Stimulated activated CD8-positive, alpha-beta memory T cell treated with anti-CD3 and anti-CD28 coated beads, Interleukin-12 subunit alpha, Interleukin-12 subunit beta, amount 100 ng/mL, for 24 hours (primary cell): Measurements from ENCODE around the gene CARMIL3.
"Not testable (repeated sequence)": the region's sequence is repeated elsewhere in the genome, so short reads cannot be mapped to it uniquely, and the experiment has no call there.

ENCODE experiments used
- DNase-seq: peaks from one replicate; pipeline ENCODE4 v3.0.0-alpha.2; 2020; ENCODE audit errors: extremely low read depth

Gene CARMIL3

DNA sequence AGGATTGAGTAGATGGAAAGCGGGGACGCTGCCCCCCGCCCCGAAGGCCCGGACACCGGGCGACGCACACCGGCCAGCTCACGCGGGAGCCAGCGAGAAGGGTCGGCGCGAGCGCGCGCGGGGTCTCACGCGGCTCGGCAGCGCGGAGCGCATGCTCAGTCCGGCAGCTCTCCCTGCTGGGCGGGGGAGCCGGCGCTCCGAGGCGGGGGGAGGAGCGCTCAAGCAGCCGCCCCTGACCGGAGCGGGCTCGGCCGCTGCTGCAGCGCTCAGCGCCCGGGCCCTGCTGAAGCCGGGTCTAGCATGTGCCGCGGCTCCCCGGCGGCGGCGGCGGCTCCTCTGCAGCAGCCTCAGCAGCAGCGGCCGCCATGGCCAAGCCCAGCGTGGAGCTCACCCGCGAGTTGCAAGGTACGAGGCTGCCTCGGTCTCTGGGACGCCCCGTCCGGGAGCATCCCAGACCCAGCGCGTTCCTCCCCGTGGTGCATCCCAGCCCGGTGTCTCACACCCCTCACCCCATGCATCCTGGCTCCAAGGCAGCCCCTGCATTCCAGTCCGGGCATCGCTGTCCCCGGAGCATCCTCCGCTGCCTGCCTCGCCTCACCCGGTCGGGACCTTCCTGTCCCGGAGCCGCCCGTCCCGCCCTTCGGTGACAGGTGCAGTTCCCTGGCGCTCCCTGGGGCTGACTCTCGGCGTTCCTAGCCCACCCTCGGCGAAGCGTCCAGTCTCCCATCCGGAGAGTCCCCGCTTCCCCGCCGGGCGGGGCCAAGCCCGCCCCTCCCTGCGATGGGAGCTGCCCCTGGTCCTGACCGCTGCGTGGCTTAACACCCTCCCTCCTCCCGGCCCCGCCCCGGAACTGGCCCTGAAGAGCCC is at the start of gene CARMIL3:
CARMIL3 (plus strand) TSS at position 221 of the 867 bp plus-strand sequence; CDS start at position 366, 145 bp downstream.
- DNase-seq = no peak

DNA sequence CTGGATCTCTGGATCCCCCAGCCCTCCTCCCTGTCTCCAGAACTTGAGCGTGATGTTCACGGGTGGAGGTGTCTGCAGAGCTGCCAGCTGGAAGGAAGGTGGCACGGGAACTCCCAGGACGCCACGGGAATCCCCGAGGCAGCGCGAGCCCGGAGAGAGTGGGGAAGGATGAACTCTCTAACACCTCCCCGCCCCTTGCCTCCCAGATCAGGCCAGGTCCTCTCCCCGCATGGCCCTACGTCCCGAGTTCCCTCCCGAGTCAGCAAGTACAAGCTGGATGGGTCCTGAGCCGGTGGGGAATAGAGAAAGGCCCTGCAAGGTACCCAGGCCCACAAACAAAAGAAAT is 45.4 kb upstream of the CARMIL3 start:
- not testable (repeated sequence) for DNase-seq

DNA sequence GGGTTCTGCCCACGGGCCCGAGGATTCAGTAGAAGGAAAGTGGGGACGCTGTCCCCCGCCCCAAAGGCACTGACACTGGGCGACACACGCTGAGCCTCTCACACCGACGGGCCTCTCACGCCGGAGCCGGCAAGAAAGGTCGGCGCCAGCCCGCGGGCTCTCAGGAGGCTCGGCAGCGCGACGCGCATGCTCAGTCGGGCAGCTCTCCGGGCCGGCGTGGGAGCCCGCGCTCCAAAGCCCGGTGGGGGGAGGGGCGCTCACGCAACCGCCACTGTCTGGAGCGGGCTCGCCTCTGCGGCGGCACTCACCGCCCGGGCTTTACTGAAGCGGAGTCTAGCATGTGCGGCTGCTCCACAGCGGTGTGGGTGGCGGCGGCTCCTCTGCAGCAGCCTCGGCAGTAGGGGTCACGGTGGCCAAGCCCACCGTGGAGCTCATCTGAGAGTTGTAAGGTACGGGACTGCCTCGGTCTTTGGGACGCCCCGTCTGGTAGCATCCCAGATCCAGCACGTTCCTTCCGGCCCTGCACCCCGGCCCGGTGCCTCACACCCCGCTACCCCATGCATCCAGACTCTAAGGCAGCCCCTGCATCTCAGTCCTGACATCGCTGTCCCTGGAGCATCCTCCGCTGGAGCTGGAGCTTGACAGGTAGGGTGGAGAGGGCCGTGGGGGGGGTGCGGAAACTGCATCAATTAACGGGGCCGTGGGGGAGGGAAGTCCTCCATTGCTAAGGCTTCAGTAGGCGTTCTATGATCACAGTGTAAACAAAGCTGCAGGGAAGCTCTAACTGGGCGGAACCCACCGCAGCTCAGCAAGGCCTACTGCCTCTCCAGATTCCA is 44.8 kb upstream of the CARMIL3 start:
- DNase-seq = peak; percentile 42

- DNase-seq = no peak
Measured at GRCh38 chr14:24011051-24011450, 40.8 kb upstream of the CARMIL3 start.

- not testable (repeated sequence) for DNase-seq
Measured at GRCh38 chr14:24012726-24013273, 39.0 kb upstream of the CARMIL3 start.

DNA sequence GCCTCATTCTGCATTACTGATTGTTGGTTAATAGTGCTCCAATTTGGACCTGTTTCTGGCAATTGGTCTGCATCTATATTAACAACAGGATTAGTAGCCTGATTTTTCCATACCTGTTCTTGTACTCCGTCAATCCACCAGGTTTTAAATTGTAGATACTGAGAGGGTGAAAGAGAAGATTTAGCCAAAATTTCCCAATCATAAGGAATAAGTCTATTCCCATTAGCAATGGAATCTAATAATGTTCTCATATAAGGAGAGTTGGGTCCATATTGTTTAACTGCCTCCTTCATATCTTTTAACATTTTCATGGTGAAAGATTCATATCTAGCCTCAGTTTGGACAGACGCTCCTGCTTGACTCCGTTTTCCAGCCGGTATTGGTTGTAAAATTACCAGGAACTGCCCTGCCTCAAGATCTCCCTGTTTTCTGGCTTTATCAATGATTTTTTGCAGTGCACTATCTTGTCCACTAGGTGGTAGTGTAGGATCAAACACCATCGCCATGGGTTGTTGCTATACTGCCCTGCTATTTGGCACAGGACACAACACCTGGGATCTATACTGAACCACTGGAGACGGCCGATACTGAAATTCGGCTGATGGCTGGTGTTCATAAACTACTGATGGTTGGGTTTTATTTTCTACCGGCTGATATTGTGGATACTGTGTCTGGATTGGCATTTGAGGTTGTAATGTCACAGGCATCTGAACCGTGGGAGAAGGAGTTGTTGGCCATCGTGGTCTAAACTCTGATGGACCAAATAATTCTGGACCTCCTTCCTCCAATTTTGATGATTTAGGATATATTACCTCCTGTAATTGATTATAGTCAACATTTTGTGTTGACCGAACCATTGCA is 37.9 kb upstream of the CARMIL3 start:
- no peak for DNase-seq

- DNase-seq = not testable (repeated sequence)
Measured at GRCh38 chr14:24015745-24016144, 36.1 kb upstream of the CARMIL3 start.

DNA sequence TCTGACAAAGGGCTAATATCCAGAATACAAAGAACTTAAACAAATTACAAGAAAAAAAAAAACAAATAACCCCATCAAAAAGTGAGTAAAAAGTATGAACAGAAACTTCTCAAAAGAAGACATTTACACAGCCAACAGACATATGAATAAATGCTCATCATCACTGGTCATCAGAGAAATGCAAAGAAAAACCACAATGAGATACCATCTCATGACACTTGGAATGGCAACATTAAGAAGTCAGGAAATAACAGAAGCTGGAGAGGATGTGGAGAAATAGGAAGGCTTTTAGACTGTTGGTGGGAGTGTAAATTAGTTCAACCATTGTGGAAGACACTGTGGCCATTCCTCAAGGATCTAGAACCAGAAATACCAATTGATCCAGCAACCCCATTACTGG is 32.8 kb upstream of the CARMIL3 start:
- DNase-seq = not testable (repeated sequence)

- not testable (repeated sequence) for DNase-seq
Measured at GRCh38 chr14:24019944-24020343, 31.9 kb upstream of the CARMIL3 start.

DNA sequence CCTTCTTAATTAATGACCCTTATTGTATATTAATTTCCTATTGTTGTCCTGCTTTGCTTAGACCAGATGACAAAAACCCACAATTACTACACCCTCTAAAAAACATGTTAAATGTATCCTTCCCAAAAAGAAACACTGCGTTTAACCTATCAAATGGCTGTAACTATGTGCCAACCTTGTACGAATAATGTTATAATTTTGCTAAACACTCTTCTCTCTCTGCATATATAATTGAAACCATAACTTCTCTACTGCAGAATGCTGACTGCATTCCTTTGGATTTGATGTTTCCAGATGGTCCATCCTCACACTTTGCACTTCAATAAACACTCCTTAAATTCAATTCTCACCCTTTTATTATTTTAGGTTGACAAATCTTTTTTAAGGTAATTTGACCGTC is 31.3 kb upstream of the CARMIL3 start:
- DNase-seq = not testable (repeated sequence)

DNA sequence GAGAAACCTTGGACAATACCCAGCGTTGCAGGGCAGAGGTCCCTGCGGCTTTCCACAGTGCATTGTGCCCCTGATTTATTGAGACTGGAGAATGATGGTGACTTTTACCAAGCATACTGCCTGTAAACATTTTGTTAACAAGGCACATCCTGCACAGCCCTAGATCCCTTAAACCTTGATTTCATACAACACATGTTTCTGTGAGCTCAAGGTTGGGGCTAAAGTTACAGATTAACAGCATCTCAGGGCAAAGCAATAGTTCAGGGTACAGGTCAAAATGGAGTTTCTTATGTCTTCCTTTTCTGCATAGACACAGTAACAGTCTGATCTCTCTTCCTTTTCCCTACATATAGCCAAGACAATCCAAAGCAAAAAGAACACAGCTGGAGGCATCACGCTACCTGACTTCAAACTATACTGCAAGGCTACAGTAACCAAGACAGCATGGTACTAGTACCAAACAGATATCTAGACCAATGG is 26.8 kb upstream of the CARMIL3 start:
- DNase-seq = not testable (repeated sequence)

DNA sequence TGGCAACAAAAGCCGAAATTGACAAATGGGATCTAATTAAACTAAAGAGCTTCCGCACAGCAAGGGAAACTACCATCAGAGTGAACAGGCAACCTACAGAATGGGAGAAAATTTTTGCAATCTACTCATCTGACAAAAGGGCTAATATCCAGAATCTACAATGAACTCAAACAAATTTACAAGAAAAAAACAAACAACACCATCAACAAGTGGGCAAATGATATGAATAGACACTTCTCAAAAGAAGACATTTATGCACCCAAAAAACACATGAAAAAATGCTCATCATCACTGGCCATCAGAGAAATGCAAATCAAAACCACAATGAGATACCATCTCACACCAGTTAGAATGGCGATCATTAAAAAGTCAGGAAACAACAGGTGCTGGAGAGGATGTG is 22.1 kb upstream of the CARMIL3 start:
- not testable (repeated sequence) for DNase-seq

GRCh38 chr14:24031331-24031730 is 20.5 kb upstream of the CARMIL3 start:
- not testable (repeated sequence) for DNase-seq

GRCh38 chr14:24032727-24033418 is 18.9 kb upstream of the CARMIL3 start:
- no peak for DNase-seq

GRCh38 chr14:24035769-24036168 is 16.0 kb upstream of the CARMIL3 start:
- DNase-seq = not testable (repeated sequence)

GRCh38 chr14:24036169-24036962 is 15.4 kb upstream of the CARMIL3 start:
- no peak for DNase-seq

DNA sequence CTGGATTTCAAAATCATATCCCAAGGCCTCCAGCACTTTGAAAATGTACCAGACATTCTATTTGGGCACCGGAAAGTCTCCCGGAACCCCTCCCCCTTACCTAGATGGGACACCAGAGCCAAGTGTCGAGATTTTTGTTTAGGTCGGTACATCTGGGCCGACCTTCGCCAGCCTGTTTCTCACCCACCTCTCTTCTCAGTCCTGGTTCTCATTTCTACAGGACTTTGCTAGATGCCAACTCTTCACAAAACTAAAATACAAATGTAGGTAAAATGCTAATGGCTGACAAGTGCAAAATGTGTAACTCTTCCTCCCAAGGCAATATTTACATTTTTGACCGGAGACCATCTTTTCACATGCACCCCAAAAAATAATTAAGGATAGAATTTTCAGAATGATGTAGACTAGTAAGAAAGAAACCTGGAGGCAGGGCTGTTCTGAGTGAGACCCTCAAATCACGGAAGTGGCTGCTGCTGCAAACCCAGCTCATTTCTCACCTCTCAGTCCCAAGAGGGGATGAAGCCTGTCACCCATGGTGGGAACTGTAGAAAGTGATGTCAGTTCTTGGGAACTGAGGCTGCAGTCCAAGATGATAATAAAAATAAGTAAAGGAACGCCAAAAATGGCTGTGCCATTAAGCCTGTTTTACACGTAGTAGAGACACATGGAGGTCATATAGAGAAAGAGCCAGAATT is 14.7 kb upstream of the CARMIL3 start:
- not testable (repeated sequence) for DNase-seq

DNA sequence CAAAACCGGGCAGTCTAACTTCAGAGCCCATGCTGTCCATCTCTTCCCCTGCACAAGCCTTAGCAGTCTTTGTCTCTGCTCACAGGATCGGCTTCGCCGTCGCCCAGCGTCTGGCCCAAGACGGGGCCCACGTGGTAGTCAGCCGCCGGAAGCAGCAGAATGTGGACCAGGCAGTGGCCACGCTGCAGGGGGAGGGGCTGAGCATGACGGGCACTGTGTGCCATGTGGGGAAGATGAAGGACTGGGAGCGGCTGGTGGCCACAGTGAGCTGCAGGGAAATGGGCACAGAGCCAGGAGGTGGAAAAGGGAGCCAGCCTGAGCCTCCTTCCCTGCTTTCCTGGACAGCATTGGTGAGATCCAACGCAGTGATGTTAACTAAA is 14.2 kb upstream of the CARMIL3 start:
- no peak for DNase-seq

DNA sequence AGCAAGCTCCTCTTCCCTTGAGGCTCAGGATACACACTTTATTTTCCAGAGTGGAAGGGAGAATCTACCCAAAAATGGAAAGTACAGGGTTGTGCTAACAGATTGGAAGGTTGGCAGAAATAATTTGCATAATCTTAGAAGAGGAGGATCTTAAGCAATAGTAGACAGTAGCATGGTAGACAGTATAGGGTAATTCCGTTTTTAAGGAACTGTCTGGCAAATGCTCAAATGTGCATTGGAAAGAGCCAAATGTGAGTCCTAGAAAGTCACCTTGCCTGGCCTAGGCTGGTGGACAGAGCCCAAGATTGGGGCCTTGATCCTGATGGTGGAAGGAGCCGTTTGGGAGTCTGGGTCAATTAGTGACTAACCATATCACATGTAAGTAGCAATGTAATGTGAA is 13.1 kb upstream of the CARMIL3 start:
- no peak for DNase-seq
